HCT116 (cell line): ENCODE data around the gene LYRM1. TPM values are rescaled to one million over a fixed set of nuclear protein-coding genes. Genes with fewer than 3 reads are reported as not detected.

Experiments used
- ATAC-seq: fragments of 200-7000 bp; cut with Tn5 transposase; 2 replicates; pipeline ENCODE4 v1.9.1; 2020; ENCODE audit warnings: mild to moderate bottlenecking, moderate library complexity
- BruUV-seq: library from RNA; stranded (reverse); fragments of 400-500 nt; replicated peaks from 2 replicates; lab custom pipeline; 2021; lab: Mats Ljungman, UMichigan
- CTCF ChIA-PET: fragments of 300-600 bp; sonication (Branson Sonifier 250); formaldehyde crosslinking; loops from one replicate; lab custom pipeline; 2021; ENCODE audit warnings: antibody characterized with exemption; lab: Charles Lee
- POLR2A ChIA-PET: fragments of 300-600, 350-600 bp; sonication (Branson Sonifier 250); formaldehyde crosslinking; loops from one replicate; lab custom pipeline; 2021; ENCODE audit warnings: antibody characterized with exemption; lab: Charles Lee
- RAD21 ChIA-PET, 2 experiments: fragments of 300-600 bp; sonication (Branson Sonifier 250); formaldehyde crosslinking; loops; one replicate each; lab custom pipeline; 2023; ENCODE audit warnings: low total read pairs in 2 of 2; ENCODE audit not compliant: uncharacterized antibody in 2 of 2, unreplicated experiment in 2 of 2, low non-redundant PET in 1 of 2; lab: Charles Lee
- DNase-seq: peaks from one replicate; pipeline ENCODE4 v3.0.0-alpha.2; 2010; ENCODE audit warnings: low read depth, low spot score
- H2AFZ ChIP-seq: fragments of 200-600 bp; shearing (Covaris generic), sonication (generic); 2 replicates; pipeline ENCODE4 v1.6.1; 2017; ENCODE audit warnings: low read depth, mixed run types, mixed read lengths, antibody characterized with exemption, low read length; ENCODE audit not compliant: poor library complexity, severe bottlenecking
- H3K27ac ChIP-seq: 2 replicates; pipeline ENCODE4 v1.5.1; 2012; ENCODE audit warnings: low read depth, low read length
- H3K27me3 ChIP-seq: fragments of 200-600 bp; sonication (generic); 2 replicates; pipeline ENCODE4 v1.6.1; 2016; ENCODE audit warnings: mixed run types, low read length, mixed read lengths; ENCODE audit not compliant: insufficient read depth
- H3K36me3 ChIP-seq, 2 experiments: fragments of 200-500 bp in 1 of 2; fragments of 200-600 bp in 1 of 2; sonication (Bioruptor generic) in 1 of 2; sonication (generic) in 1 of 2; 2 replicates each; pipeline versions ENCODE4 v1.5.1 to v1.6.1; 2014 to 2016; ENCODE audit warnings: low read length in 2 of 2, inconsistent platforms in 1 of 2, mixed read lengths in 1 of 2, mixed run types in 1 of 2; ENCODE audit not compliant: insufficient read depth in 2 of 2, control insufficient read depth in 1 of 2
- H3K4me1 ChIP-seq, 2 experiments: fragments of 200-600 bp in 1 of 2; sonication (generic) in 1 of 2; 2 replicates each; pipeline versions ENCODE4 v1.5.1 to v1.6.1; 2012 to 2017; ENCODE audit warnings: low read length in 2 of 2, inconsistent platforms in 1 of 2, mild to moderate bottlenecking in 1 of 2, mixed read lengths in 1 of 2, mixed run types in 1 of 2, moderate library complexity in 1 of 2; ENCODE audit not compliant: insufficient read depth in 2 of 2, control insufficient read depth in 1 of 2
- H3K4me2 ChIP-seq: fragments of 200-600 bp; sonication (generic); 2 replicates; pipeline ENCODE4 v1.6.1; 2017; ENCODE audit warnings: mixed run types, low read length, mixed read lengths
- H3K4me3 ChIP-seq, 2 experiments: fragments of 200-600 bp in 1 of 2; sonication (generic) in 1 of 2; replicated peaks in 1 of 2; 2 replicates each; pipeline ENCODE4 v1.5.1; 2011 to 2016; ENCODE audit warnings: low read length in 2 of 2, control low read depth in 1 of 2, low read depth in 1 of 2, mild to moderate bottlenecking in 1 of 2, mixed read lengths in 1 of 2, mixed run types in 1 of 2
- H3K79me2 ChIP-seq: fragments of 200-600 bp; sonication (generic); 2 replicates; pipeline ENCODE4 v1.6.1; 2017; ENCODE audit warnings: mild to moderate bottlenecking, mixed run types, low read length, moderate library complexity, mixed read lengths; ENCODE audit not compliant: insufficient read depth
- H3K9ac ChIP-seq: fragments of 200-600 bp; sonication (generic); 2 replicates; pipeline ENCODE4 v1.6.1; 2016; ENCODE audit warnings: low read length, mixed read lengths
- H3K9me2 ChIP-seq: fragments of 200-600 bp; sonication (generic), shearing (Covaris generic); 2 replicates; pipeline ENCODE4 v1.6.1; 2017; ENCODE audit warnings: mixed run types, mild to moderate bottlenecking, moderate library complexity; ENCODE audit not compliant: insufficient read depth
- H3K9me3 ChIP-seq, 2 experiments: fragments of 200-500 bp in 1 of 2; fragments of 200-600 bp in 1 of 2; sonication (Bioruptor generic) in 1 of 2; sonication (generic) in 1 of 2; 2 replicates each; pipeline ENCODE4 v1.6.1; 2014 to 2017; ENCODE audit warnings: low read length in 2 of 2, mixed read lengths in 2 of 2, inconsistent platforms in 1 of 2, low read depth in 1 of 2, mild to moderate bottlenecking in 1 of 2, mixed run types in 1 of 2, moderate library complexity in 1 of 2; ENCODE audit not compliant: control insufficient read depth in 1 of 2, insufficient read depth in 1 of 2
- H4K20me1 ChIP-seq: fragments of 200-600 bp; sonication (generic), shearing (Covaris generic); 2 replicates; pipeline ENCODE4 v1.6.1; 2017; ENCODE audit warnings: mixed run types, mild to moderate bottlenecking, moderate library complexity; ENCODE audit not compliant: insufficient read depth
- CBX3 ChIP-seq: IDR thresholded peaks from 2 replicates; pipeline ENCODE4 v1.6.1; 2012; ENCODE audit warnings: low read depth
- EGR1 ChIP-seq: IDR thresholded peaks from 2 replicates; pipeline ENCODE4 v1.6.1; 2012; ENCODE audit warnings: low read depth
- EZH2 ChIP-seq: fragments of 200-600 bp; sonication (generic); IDR thresholded peaks from 2 replicates; pipeline ENCODE4 v1.6.1; 2017; ENCODE audit warnings: antibody characterized with exemption, mixed run types
- EZH2phosphoT487 ChIP-seq: fragments of 200-600 bp; IDR thresholded peaks from 2 replicates; pipeline ENCODE4 v1.6.1; 2018; ENCODE audit warnings: antibody characterized with exemption, borderline replicate concordance
- intact Hi-C: fragments of 100-400 bp; cut with micrococcal nuclease; formaldehyde crosslinking; loops from 2 replicates; pipeline ENCODE4 v1.10.0; 2022
- total RNA-seq: library from RNA; stranded (reverse); gene quantifications from one replicate; pipeline ENCODE4 v1.2.1, GENCODE V29; 2021; ENCODE audit not compliant: unreplicated experiment
- TF ChIP-seq, protein P1 (sequence below): IDR thresholded peaks from 2 replicates; pipeline ENCODE4 v1.6.1; 2011; ENCODE audit warnings: mild to moderate bottlenecking, low read length, moderate library complexity; ENCODE audit not compliant: insufficient replicate concordance; ENCODE audit errors: extremely low read depth
- TF ChIP-seq, protein P2 (sequence below), 3 experiments: fragments of 200-600 bp in 1 of 3; sonication (generic) in 1 of 3; IDR thresholded peaks in 2 of 3; conservative IDR thresholded peaks in 1 of 3; 2 replicates each; pipeline ENCODE4 v1.5.1; 2012 to 2017; ENCODE audit warnings: low read depth in 2 of 3, low read length in 2 of 3, antibody characterized with exemption in 1 of 3, borderline replicate concordance in 1 of 3, control low read depth in 1 of 3, mild to moderate bottlenecking in 1 of 3, mixed read lengths in 1 of 3, mixed run types in 1 of 3, moderate library complexity in 1 of 3; ENCODE audit not compliant: insufficient read depth in 1 of 3

Gene LYRM1
- total RNA-seq, 1 experiment from 2014 or later: 26.7 TPM

DNA sequence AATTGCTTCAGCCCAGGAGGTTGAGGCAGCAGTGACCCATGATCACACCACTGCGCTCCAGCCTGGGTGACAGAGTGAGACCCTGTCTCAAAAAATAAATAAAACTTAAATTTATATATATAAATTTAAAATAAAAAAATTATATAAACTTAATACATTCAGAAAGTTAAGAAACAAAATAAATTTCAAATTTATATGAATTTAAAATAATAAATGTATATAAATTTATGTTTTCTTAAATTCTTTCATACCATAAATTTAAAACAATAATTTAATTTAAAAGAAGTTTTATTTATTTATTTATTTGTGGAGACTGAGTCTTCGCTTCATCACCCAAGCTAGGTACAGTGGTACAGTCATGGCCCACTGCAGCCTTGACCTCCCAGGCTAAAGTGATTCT is 20.2 kb downstream of the LYRM1 start:
- Histone ChIP-seq H3K9me3 (no peaks in the 10 kb centered on the region), H3K79me2 (no peaks in the 10 kb centered on the region), H3K27me3 (no peaks in the 10 kb centered on the region), H3K9ac (no peak overlapping the region), H2AFZ (no peak overlapping the region), H3K4me3 (no peak overlapping the region), H3K36me3 (0 out of 4 replicates have a peak, but pooled peaks cover 0 to 3% of the 10 kb centered on the region in 2 experiments), H4K20me1 (no peaks in the 10 kb centered on the region), H3K4me2 (no peak overlapping the region), H3K4me1 (peaks cover under 1% of the 10 kb centered on the region in 2 experiments; a peak in 3 of 4 replicates), H3K27ac (no peak overlapping the region), H3K9me2 (no peaks in the 10 kb centered on the region)
- DNase-seq (no peak), ATAC-seq (no peak)
- intact Hi-C loops: no loop called here
- no TSS peak for BruUV-seq
- TF ChIP-seq, protein P1, sequence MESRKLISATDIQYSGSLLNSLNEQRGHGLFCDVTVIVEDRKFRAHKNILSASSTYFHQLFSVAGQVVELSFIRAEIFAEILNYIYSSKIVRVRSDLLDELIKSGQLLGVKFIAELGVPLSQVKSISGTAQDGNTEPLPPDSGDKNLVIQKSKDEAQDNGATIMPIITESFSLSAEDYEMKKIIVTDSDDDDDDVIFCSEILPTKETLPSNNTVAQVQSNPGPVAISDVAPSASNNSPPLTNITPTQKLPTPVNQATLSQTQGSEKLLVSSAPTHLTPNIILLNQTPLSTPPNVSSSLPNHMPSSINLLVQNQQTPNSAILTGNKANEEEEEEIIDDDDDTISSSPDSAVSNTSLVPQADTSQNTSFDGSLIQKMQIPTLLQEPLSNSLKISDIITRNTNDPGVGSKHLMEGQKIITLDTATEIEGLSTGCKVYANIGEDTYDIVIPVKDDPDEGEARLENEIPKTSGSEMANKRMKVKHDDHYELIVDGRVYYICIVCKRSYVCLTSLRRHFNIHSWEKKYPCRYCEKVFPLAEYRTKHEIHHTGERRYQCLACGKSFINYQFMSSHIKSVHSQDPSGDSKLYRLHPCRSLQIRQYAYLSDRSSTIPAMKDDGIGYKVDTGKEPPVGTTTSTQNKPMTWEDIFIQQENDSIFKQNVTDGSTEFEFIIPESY: no peak
- TF ChIP-seq EZH2phosphoT487 (no peak), CBX3 (no peak), EZH2 (no peak), EGR1 (no peak)
- TF ChIP-seq, protein P2, sequence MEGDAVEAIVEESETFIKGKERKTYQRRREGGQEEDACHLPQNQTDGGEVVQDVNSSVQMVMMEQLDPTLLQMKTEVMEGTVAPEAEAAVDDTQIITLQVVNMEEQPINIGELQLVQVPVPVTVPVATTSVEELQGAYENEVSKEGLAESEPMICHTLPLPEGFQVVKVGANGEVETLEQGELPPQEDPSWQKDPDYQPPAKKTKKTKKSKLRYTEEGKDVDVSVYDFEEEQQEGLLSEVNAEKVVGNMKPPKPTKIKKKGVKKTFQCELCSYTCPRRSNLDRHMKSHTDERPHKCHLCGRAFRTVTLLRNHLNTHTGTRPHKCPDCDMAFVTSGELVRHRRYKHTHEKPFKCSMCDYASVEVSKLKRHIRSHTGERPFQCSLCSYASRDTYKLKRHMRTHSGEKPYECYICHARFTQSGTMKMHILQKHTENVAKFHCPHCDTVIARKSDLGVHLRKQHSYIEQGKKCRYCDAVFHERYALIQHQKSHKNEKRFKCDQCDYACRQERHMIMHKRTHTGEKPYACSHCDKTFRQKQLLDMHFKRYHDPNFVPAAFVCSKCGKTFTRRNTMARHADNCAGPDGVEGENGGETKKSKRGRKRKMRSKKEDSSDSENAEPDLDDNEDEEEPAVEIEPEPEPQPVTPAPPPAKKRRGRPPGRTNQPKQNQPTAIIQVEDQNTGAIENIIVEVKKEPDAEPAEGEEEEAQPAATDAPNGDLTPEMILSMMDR (IDR thresholded peaks at IDR 0.05 in 2 of 3, conservative IDR thresholded peaks at IDR 0.05 in 1 of 3; ENCODE audit: borderline replicate concordance in 1 of 3, insufficient read depth in 1 of 3, low read depth in 2 of 3, low read length in 2 of 3): no peak
- POLR2A ChIA-PET: no interaction called here
- RAD21 ChIA-PET: no interaction called here
- CTCF ChIA-PET: no interaction called here
